ENCODE measurements around the gene SH3BGR.

The SH3BGR gene

GRCh38 chr21:39523915-39524314 lies 72.1 kb downstream of the SH3BGR start:
- DNase-seq (ENCODE audit: low read depth, low spot score) = no peak
- CTCF ChIA-PET = interaction anchor here (1.3 to 17.7 kb wide), 3 partner anchors 10 to 199 kb away, joined by 5 to 482 read pairs (median 8); no protein-coding TSS in a partner anchor
- POLR2A ChIA-PET = no interaction called here
- TF ChIP-seq CTCF (IDR thresholded peaks at IDR 0.05; ENCODE audit: insufficient read depth, low read length, missing control alignments) = no peak
- H3K4me3 ChIP-seq (ENCODE audit: low read depth, low read length) = no peak overlapping the region

DNA sequence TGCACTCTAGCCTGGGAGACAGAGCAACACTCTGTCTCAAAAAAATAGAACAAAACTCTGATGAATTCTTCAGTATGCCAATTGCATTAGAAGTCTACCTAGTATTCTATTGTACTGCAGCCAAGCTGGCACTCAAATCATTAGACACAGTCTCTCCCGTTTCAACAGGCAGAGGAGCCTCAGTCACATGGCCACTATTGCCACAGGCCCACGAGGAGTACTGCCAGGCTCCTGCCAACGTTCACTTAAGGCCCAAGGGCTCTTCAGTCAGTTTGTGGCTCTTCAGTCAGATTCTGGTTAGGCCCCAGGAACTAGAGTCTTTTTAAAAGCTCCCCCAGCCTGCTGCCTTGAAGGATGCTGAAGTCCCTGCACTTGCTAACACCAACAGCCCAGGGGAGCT lies 73.4 kb downstream of the SH3BGR start:
- no peak for DNase-seq (ENCODE audit: low read depth, low spot score)
- ChIA-PET POLR2A (no interaction called here), CTCF (interaction anchor here (0.8 to 17.7 kb wide), 4 partner anchors 9 to 198 kb away, joined by 3 to 482 read pairs (median 6); no protein-coding TSS in a partner anchor)
- no peak for TF ChIP-seq CTCF (IDR thresholded peaks at IDR 0.05; ENCODE audit: insufficient read depth, low read length, missing control alignments)
- no peak overlapping the region for H3K4me3 ChIP-seq (ENCODE audit: low read depth, low read length)

DNA sequence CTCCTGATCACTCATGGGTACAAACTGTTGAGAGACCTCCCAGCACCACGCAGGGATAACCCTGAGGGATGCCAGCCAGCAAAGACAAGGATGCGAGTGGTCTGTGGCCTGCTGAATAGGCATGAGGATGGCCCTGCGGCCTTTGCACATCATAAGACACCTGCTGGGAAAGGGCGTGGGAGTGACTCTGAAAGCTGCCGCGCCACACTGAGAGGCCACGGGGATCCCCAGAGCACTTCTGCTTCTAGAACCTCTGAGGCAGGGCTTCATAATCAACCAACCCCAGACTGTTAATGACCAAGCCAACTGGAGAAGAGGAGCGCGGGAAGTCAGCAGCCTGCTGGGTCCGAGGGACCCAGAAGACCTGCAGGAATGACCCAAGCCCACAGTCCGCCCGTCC lies 73.8 kb downstream of the SH3BGR start:
- no peak for DNase-seq (ENCODE audit: low read depth, low spot score)
- ChIA-PET POLR2A (no interaction called here), CTCF (interaction anchor here (17.7 kb wide), 1 partner anchor 186 kb away, joined by 482 read pairs; no protein-coding TSS in a partner anchor)
- no peak for TF ChIP-seq CTCF (IDR thresholded peaks at IDR 0.05; ENCODE audit: insufficient read depth, low read length, missing control alignments)
- no peak overlapping the region for H3K4me3 ChIP-seq (ENCODE audit: low read depth, low read length)

DNA sequence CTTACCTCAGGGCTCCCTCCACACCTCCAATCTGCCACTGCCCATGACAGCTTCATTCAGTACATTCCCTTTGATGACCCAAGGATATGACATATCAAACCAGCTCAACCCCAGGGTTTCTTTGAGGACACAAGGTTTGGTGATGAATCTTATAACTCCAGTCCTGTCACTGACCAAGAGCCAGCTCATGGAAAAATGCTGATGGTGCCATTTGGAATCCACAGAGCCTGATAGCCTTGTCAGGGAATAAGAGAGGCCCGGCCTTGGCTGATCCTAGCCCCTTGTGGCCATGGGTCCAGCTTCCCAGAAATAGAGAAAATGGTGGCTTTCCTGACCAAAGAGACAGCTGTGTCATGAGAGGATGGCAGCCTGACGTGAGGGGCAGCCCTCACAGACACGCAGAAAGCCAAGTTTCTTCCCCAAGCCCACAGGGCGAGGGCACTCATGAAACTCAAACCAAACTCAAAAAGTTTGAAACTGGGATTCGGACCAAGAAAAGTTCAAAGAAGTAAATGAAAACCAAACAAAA lies 75.4 kb downstream of the SH3BGR start:
- ChIA-PET CTCF (interaction anchor here (17.7 kb wide), 1 partner anchor 185 kb away, joined by 482 read pairs; no protein-coding TSS in a partner anchor), POLR2A (no interaction called here)
- DNase-seq (ENCODE audit: low read depth, low spot score) = no peak
- H3K4me3 ChIP-seq (ENCODE audit: low read depth, low read length) = no peak overlapping the region
- no peak for TF ChIP-seq CTCF (IDR thresholded peaks at IDR 0.05; ENCODE audit: insufficient read depth, low read length, missing control alignments)

DNA sequence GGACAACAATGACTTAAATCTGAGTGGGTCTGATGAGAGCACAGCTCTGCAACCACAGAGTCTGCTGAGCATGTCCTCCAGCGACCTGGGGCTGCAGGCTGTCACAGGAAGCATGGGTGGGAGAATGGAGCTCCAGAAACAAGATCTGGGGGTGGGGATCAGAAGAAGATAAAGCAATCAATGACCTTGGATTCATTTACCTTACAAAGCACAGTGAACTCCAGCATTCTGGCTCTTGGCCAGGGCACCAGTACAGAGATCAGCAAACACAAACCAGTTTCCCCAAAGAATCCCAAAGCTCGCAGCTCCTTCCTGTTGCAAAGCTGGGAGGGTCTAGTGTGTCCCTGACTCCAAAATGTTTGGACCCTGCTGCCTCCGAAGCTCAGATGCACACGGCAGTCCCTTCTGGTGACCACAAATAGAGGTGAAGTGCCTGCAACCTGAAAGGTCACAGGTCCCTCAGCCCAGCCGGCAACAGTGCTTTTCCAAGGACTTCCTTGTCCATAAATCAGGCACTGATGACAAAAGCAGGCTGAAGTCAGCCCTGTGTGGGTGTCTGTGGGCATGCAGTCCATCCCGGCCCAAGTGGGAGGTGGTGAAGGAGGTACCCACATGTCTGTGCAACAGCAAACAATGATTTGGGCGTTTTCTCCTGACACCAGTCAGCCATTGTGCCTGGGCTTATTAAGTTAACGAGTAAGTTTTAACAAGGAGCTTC lies 76.1 kb downstream of the SH3BGR start:
- ChIA-PET CTCF (interaction anchor here (1.9 to 17.7 kb wide), 2 partner anchors 9 to 184 kb away, joined by 10 to 482 read pairs; no protein-coding TSS in a partner anchor), POLR2A (no interaction called here)
- H3K4me3 ChIP-seq (ENCODE audit: low read depth, low read length) = no peak overlapping the region
- DNase-seq (ENCODE audit: low read depth, low spot score) = no peak
- no peak for TF ChIP-seq CTCF (IDR thresholded peaks at IDR 0.05; ENCODE audit: insufficient read depth, low read length, missing control alignments)

DNA sequence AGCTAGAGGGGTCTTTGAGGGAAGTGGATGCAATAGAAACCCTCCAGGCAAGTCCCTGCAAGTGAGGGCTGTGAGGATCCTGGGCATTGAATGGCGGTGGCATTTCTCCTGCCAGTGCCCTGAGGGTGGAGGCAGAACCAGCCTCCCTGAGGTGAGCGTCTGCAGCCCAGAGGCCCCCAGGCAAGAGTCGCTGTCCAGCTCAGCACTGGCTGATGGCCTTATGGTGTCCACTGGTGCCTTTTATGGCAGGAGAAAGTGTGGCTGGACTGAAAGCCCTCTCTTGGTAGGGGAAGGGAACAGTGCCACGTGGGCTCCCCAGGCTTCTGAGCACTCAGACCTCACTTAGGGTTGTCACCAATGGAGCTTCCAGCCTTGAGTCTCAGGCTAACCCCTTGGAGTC lies 77.3 kb downstream of the SH3BGR start:
- TF ChIP-seq CTCF (IDR thresholded peaks at IDR 0.05; ENCODE audit: insufficient read depth, low read length, missing control alignments) = no peak
- no peak overlapping the region for H3K4me3 ChIP-seq (ENCODE audit: low read depth, low read length)
- CTCF ChIA-PET = interaction anchor here (1.9 to 17.7 kb wide), 3 partner anchors 11 to 183 kb away, joined by 4 to 482 read pairs (median 10); no protein-coding TSS in a partner anchor
- POLR2A ChIA-PET = no interaction called here
- no peak for DNase-seq (ENCODE audit: low read depth, low spot score)

All from AG04449 (cell line).